OCI-LY3 (cell line): ENCODE results near the gene ELOF1.
A peak's percentile ranks its signal among the peaks of the same experiment; 100 is the strongest.

Experiments
- H2AFZ ChIP-seq: fragments of 200-600, 300-600 bp; shearing (Covaris generic); 2 replicates; pipeline ENCODE4 v1.6.0; 2014; ENCODE audit warnings: antibody characterized with exemption, low read depth, low read length
- H3K27ac ChIP-seq: fragments of 200-600, 300-600 bp; sonication (generic); 2 replicates; pipeline ENCODE4 v1.5.1; 2014; ENCODE audit warnings: mild to moderate bottlenecking, low read length, moderate library complexity, mixed read lengths
- H3K27me3 ChIP-seq: fragments of 200-600, 300-600 bp; sonication (generic); 2 replicates; pipeline ENCODE4 v1.6.1; 2014; ENCODE audit warnings: low read depth, low read length, mixed read lengths
- H3K36me3 ChIP-seq: fragments of 200-600, 300-600 bp; sonication (generic); replicated peaks from 2 replicates; pipeline ENCODE3; 2014; ENCODE audit warnings: low read depth, low read length, mixed read lengths
- H3K4me1 ChIP-seq: fragments of 300-600, 200-600 bp; sonication (generic); 2 replicates; pipeline ENCODE4 v1.6.1; 2014; ENCODE audit warnings: low read length, mixed read lengths
- H3K4me2 ChIP-seq: fragments of 200-600, 300-600 bp; sonication (generic); 2 replicates; pipeline ENCODE4 v1.6.1; 2014; ENCODE audit warnings: low read length, mixed read lengths
- H3K4me3 ChIP-seq: fragments of 300-600, 200-600 bp; sonication (generic); 2 replicates; pipeline ENCODE4 v1.5.1; 2014; ENCODE audit warnings: antibody characterized with exemption, mild to moderate bottlenecking, low read length, moderate library complexity
- H3K79me2 ChIP-seq: fragments of 300-600, 200-600 bp; shearing (Covaris generic); 2 replicates; pipeline ENCODE4 v1.6.1; 2014; ENCODE audit warnings: mild to moderate bottlenecking, low read length, mixed read lengths
- H3K9ac ChIP-seq: fragments of 300-600, 200-600 bp; shearing (Covaris generic); 2 replicates; pipeline ENCODE4 v1.6.0; 2014; ENCODE audit warnings: mild to moderate bottlenecking, low read length, moderate library complexity
- H3K9me3 ChIP-seq: fragments of 200-600, 300-600 bp; shearing (Covaris generic); 2 replicates; pipeline ENCODE4 v1.6.1; 2014; ENCODE audit warnings: low read length, mixed read lengths; ENCODE audit not compliant: insufficient read depth
- H4K20me1 ChIP-seq: fragments of 200-600, 300-600 bp; sonication (generic); 2 replicates; pipeline ENCODE4 v1.6.1; 2016; ENCODE audit warnings: low read length, mixed read lengths; ENCODE audit not compliant: insufficient read depth
- EZH2phosphoT487 ChIP-seq: fragments of 200-600 bp; shearing (Covaris generic); IDR thresholded peaks from 2 replicates; pipeline ENCODE4 v1.6.1; 2018; ENCODE audit warnings: antibody characterized with exemption, mixed run types, low read depth
- TF ChIP-seq, protein P1 (sequence below): fragments of 200-600, 300-600 bp; sonication (generic); IDR thresholded peaks from 2 replicates; pipeline ENCODE4 v1.5.1; 2014; ENCODE audit warnings: antibody characterized with exemption, low read length, low read depth

ELOF1 gene

GRCh38 chr19:11528551-11529341, 30.3 kb downstream of the ELOF1 start, which contains the start of gene ECSIT:
TSS of gene ECSIT (minus strand) at chr19:11529134. CDS start at chr19:11519170, 9,964 bp downstream.
- peaks cover 5% of the 10 kb centered on the region for H3K36me3 ChIP-seq
- peaks cover 7% of the 10 kb centered on the region for H3K4me1 ChIP-seq
- peak within 1 kb of the TSS; percentile 75 for H2AFZ ChIP-seq
- peak within 1 kb of the TSS; percentile 88 for H3K4me3 ChIP-seq
- peaks cover 20% of the 10 kb centered on the region for H3K79me2 ChIP-seq
- H3K4me2 ChIP-seq, result peak within 1 kb of the TSS; percentile 82
- peak within 1 kb of the TSS; percentile 57 for H3K27ac ChIP-seq
- H3K27me3 ChIP-seq, result no peaks in the 10 kb centered on the region
- peak within 1 kb of the TSS; percentile 68 for H3K9ac ChIP-seq
- H4K20me1 ChIP-seq, result no peaks in the 10 kb centered on the region
- no peaks in the 10 kb centered on the region for H3K9me3 ChIP-seq
- no peak for TF ChIP-seq EZH2phosphoT487
- TF ChIP-seq, protein P1, sequence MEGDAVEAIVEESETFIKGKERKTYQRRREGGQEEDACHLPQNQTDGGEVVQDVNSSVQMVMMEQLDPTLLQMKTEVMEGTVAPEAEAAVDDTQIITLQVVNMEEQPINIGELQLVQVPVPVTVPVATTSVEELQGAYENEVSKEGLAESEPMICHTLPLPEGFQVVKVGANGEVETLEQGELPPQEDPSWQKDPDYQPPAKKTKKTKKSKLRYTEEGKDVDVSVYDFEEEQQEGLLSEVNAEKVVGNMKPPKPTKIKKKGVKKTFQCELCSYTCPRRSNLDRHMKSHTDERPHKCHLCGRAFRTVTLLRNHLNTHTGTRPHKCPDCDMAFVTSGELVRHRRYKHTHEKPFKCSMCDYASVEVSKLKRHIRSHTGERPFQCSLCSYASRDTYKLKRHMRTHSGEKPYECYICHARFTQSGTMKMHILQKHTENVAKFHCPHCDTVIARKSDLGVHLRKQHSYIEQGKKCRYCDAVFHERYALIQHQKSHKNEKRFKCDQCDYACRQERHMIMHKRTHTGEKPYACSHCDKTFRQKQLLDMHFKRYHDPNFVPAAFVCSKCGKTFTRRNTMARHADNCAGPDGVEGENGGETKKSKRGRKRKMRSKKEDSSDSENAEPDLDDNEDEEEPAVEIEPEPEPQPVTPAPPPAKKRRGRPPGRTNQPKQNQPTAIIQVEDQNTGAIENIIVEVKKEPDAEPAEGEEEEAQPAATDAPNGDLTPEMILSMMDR, result no peak

- no peaks in the 10 kb centered on the region for H4K20me1 ChIP-seq
- H3K9me3 ChIP-seq, result no peaks in the 10 kb centered on the region
- H2AFZ ChIP-seq, result no peak overlapping the region
- H3K4me1 ChIP-seq, result no peaks in the 10 kb centered on the region
- H3K9ac ChIP-seq, result no peak overlapping the region
- H3K4me3 ChIP-seq, result no peak overlapping the region
- H3K36me3 ChIP-seq, result peaks cover 16% of the 10 kb centered on the region
- no peak overlapping the region for H3K27ac ChIP-seq
- no peaks in the 10 kb centered on the region for H3K27me3 ChIP-seq
- no peak for TF ChIP-seq EZH2phosphoT487
- TF ChIP-seq, protein P1, result no peak
- no peaks in the 10 kb centered on the region; the same call in 1 of the 2 replicates for H3K79me2 ChIP-seq
- H3K4me2 ChIP-seq, result no peak overlapping the region
Measured at GRCh38 chr19:11519138-11519537, 39.9 kb downstream of the ELOF1 start.

GRCh38 chr19:11513946-11514345, 45.1 kb downstream of the ELOF1 start:
- H3K4me3 ChIP-seq, result no peak overlapping the region
- H4K20me1 ChIP-seq, result no peaks in the 10 kb centered on the region
- H3K9ac ChIP-seq, result no peak overlapping the region
- no peaks in the 10 kb centered on the region for H3K4me1 ChIP-seq
- H2AFZ ChIP-seq, result no peak overlapping the region
- peaks cover 10% of the 10 kb centered on the region for H3K36me3 ChIP-seq
- no peaks in the 10 kb centered on the region for H3K27me3 ChIP-seq
- no peak overlapping the region for H3K27ac ChIP-seq
- TF ChIP-seq EZH2phosphoT487, result no peak
- TF ChIP-seq, protein P1, result no peak
- no peak overlapping the region for H3K4me2 ChIP-seq
- H3K79me2 ChIP-seq, result no peaks in the 10 kb centered on the region
- no peaks in the 10 kb centered on the region for H3K9me3 ChIP-seq

GRCh38 chr19:11510444-11510843, 48.6 kb downstream of the ELOF1 start:
- H3K27ac ChIP-seq, result no peak overlapping the region
- H3K4me3 ChIP-seq, result no peak overlapping the region
- TF ChIP-seq, protein P1, result no peak
- H3K4me2 ChIP-seq, result no peak overlapping the region
- no peaks in the 10 kb centered on the region for H4K20me1 ChIP-seq
- H3K79me2 ChIP-seq, result peaks cover 3% of the 10 kb centered on the region; the same call in 1 of the 2 replicates
- H3K9ac ChIP-seq, result no peak overlapping the region
- H3K36me3 ChIP-seq, result peaks cover 9% of the 10 kb centered on the region
- H2AFZ ChIP-seq, result no peak overlapping the region
- peaks cover 11% of the 10 kb centered on the region for H3K4me1 ChIP-seq
- no peaks in the 10 kb centered on the region for H3K27me3 ChIP-seq
- no peaks in the 10 kb centered on the region for H3K9me3 ChIP-seq
